ENCODE results near the gene TTLL12. TPM values are rescaled to one million over a fixed set of nuclear protein-coding genes. Genes with fewer than 3 reads are reported as not detected.

Gene TTLL12
- total RNA-seq, 2 experiments from 2014 or later, result 66.5 to 71.5 TPM

- Histone ChIP-seq H3K79me2 (ENCODE audit: insufficient read depth, low read depth, low read length) (peaks cover 19% of the 10 kb centered on the region; the same call in 1 of the 2 replicates), H3K9me3 (ENCODE audit: low read length) (no peaks in the 10 kb centered on the region), H3K27ac (ENCODE audit: low read depth, low read length, poor library complexity, severe bottlenecking) (peak overlapping the region; percentile 96), H3K4me3 (ENCODE audit: low read depth, low read length, poor library complexity, severe bottlenecking) (peak overlapping the region; percentile 4), H3K4me2 (ENCODE audit: low read length) (peak overlapping the region; percentile 81), H3K4me1 (ENCODE audit: insufficient read depth, low read length, poor library complexity, severe bottlenecking) (peaks cover 56% of the 10 kb centered on the region), H4K20me1 (ENCODE audit: insufficient read depth, low read length) (peaks cover 4% of the 10 kb centered on the region; the same call in 1 of the 2 replicates), H3K36me3 (ENCODE audit: insufficient read depth, low read length) (peaks cover 97% of the 10 kb centered on the region), H3K9me2 (ENCODE audit: insufficient read depth, low read length) (no peaks in the 10 kb centered on the region), H2AFZ (ENCODE audit: low read length) (no peak overlapping the region)
- intact Hi-C loops (cut with micrococcal nuclease; ENCODE audit: unreplicated experiment), result no loop called here
- TF ChIP-seq, protein P1, sequence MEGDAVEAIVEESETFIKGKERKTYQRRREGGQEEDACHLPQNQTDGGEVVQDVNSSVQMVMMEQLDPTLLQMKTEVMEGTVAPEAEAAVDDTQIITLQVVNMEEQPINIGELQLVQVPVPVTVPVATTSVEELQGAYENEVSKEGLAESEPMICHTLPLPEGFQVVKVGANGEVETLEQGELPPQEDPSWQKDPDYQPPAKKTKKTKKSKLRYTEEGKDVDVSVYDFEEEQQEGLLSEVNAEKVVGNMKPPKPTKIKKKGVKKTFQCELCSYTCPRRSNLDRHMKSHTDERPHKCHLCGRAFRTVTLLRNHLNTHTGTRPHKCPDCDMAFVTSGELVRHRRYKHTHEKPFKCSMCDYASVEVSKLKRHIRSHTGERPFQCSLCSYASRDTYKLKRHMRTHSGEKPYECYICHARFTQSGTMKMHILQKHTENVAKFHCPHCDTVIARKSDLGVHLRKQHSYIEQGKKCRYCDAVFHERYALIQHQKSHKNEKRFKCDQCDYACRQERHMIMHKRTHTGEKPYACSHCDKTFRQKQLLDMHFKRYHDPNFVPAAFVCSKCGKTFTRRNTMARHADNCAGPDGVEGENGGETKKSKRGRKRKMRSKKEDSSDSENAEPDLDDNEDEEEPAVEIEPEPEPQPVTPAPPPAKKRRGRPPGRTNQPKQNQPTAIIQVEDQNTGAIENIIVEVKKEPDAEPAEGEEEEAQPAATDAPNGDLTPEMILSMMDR (conservative IDR thresholded peaks at IDR 0.05; ENCODE audit: low read length), result no peak
- TF ChIP-seq EZH2phosphoT487 (IDR thresholded peaks at IDR 0.05; ENCODE audit: borderline replicate concordance, low read depth, low read length), result no peak
- DNase-seq (ENCODE audit: low spot score), result no peak
- POLR2A ChIA-PET, result no interaction called here
- CTCF ChIA-PET (ENCODE audit: unreplicated experiment), result no interaction called here
- no TSS peak for BruUV-seq (replicated peaks)
Observed at GRCh38 chr22:43129426-43130425, 57.2 kb downstream of the TTLL12 start.

DNA sequence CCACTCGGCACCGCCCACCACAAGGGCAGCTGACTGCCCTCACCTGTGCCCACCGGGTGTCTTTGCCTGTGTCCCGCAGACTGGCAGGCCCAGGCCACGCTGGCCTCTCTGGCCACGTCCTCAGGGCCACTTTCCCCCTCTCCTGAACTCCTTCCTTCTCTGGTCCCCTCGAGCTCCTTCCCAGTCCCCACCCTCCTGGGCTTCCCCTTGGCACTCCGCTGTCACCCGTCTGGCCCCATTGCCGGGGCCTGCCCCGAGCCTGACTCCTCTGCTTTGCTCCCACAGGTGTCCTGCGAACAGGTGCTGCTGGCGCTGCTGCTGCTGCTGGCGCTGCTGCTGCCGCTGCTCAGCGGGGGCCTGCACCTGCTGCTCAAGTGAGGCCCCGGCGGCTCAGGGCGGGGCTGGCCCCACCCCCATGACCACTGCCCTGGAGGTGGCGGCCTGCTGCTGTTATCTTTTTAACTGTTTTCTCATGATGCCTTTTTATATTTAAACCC, 58.0 kb downstream of the TTLL12 start:
- POLR2A ChIA-PET, result interaction anchor here (1.5 kb wide), 1 partner anchor 15 kb away, joined by 4 read pairs; no protein-coding TSS in a partner anchor
- no TSS peak for BruUV-seq (replicated peaks)
- CTCF ChIA-PET (ENCODE audit: unreplicated experiment), result no interaction called here
- H3K9me2 ChIP-seq (ENCODE audit: insufficient read depth, low read length), result no peaks in the 10 kb centered on the region
- intact Hi-C loops (cut with micrococcal nuclease; ENCODE audit: unreplicated experiment), result no loop called here
- no peaks in the 10 kb centered on the region for H3K9me3 ChIP-seq (ENCODE audit: low read length)
- H3K27ac ChIP-seq (ENCODE audit: low read depth, low read length, poor library complexity, severe bottlenecking), result peak overlapping the region; percentile 96
- peaks cover 64% of the 10 kb centered on the region for H3K4me1 ChIP-seq (ENCODE audit: insufficient read depth, low read length, poor library complexity, severe bottlenecking)
- DNase-seq (ENCODE audit: low spot score), result peak; percentile 88
- peaks cover 97% of the 10 kb centered on the region for H3K36me3 ChIP-seq (ENCODE audit: insufficient read depth, low read length)
- H3K4me2 ChIP-seq (ENCODE audit: low read length), result peak overlapping the region; percentile 81
- TF ChIP-seq, protein P1 (conservative IDR thresholded peaks at IDR 0.05; ENCODE audit: low read length), result no peak
- TF ChIP-seq EZH2phosphoT487 (IDR thresholded peaks at IDR 0.05; ENCODE audit: borderline replicate concordance, low read depth, low read length), result no peak
- peaks cover 26% of the 10 kb centered on the region for H3K79me2 ChIP-seq (ENCODE audit: insufficient read depth, low read depth, low read length)
- no peak overlapping the region for H2AFZ ChIP-seq (ENCODE audit: low read length)
- H4K20me1 ChIP-seq (ENCODE audit: insufficient read depth, low read length), result peaks cover 4% of the 10 kb centered on the region; the same call in 1 of the 2 replicates
- H3K4me3 ChIP-seq (ENCODE audit: low read depth, low read length, poor library complexity, severe bottlenecking), result peak overlapping the region; percentile 50

Data from OCI-LY7 (cell line).